Tibial nerve (tissue), 4 donors: Measurements from ENCODE around the gene DCLK2.

Experiments
- CTCF ChIP-seq, 5 experiments: fragments of 200-600 bp in 3 of 5; fragments of 450-650 bp in 2 of 5; sonication (generic) in 3 of 5; IDR thresholded peaks; one replicate each; pipeline ENCODE4 v1.5.1; 2016 to 2019; ENCODE audit warnings: antibody characterized with exemption in 5 of 5, mild to moderate bottlenecking in 3 of 5, moderate library complexity in 2 of 5
- EP300 ChIP-seq, 2 donors: sonication (generic); formaldehyde crosslinking; IDR thresholded peaks; one replicate each; pipeline ENCODE4 v1.6.1; 2017; ENCODE audit warnings: antibody characterized with exemption in 2 of 2, mild to moderate bottlenecking in 1 of 2
- POLR2A ChIP-seq, 2 donors: fragments of 450-650 bp; IDR thresholded peaks; one replicate each; pipeline ENCODE4 v1.6.1; 2017; ENCODE audit warnings: antibody characterized with exemption in 2 of 2, mild to moderate bottlenecking in 2 of 2, moderate library complexity in 2 of 2

DNA sequence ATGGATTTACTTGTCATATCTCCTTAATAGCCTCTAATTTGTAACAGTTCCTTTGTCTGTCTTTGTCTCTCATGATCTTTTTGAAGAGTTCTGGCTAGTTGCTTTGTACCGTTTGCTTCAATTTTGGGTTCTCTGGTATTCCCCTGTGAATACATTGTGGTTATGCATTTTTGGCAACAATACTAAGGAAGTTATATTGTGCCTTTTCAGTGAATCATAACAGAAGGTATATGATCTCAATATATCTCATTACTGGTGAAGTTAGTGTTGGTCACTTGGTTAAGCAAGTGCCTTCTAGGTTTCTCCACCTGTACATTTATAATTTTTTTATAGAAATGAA lies 48.6 kb downstream of the DCLK2 start:
- TF ChIP-seq POLR2A (IDR thresholded peaks at IDR 0.05) (no peak), CTCF (IDR thresholded peaks at IDR 0.05) (no peak), EP300 (IDR thresholded peaks at IDR 0.05) (no peak)
